Fibroblast of pulmonary artery (primary cell): ENCODE results near the gene IER3.
"Not testable (repeated sequence)": the region's sequence is repeated elsewhere in the genome, so short reads cannot be mapped to it uniquely, and the experiment has no call there.

Source experiments
- DNase-seq: peaks from one replicate; pipeline ENCODE4 v3.0.0-alpha.2; 2010; ENCODE audit warnings: low read depth
- H3K4me3 ChIP-seq: replicated peaks from 2 replicates; pipeline ENCODE4 v1.5.1; 2011; ENCODE audit warnings: low read depth, mild to moderate bottlenecking, control low read depth, low read length, moderate library complexity
- CTCF ChIP-seq: IDR thresholded peaks from 2 replicates; pipeline ENCODE4 v1.5.1; 2011; ENCODE audit warnings: mild to moderate bottlenecking, control low read depth, low read length, inconsistent platforms; ENCODE audit errors: missing control alignments

The IER3 gene

GRCh38 chr6:30763618-30764489 is 19.5 kb upstream of the IER3 start:
- H3K4me3 ChIP-seq, result no peak overlapping the region
- TF ChIP-seq CTCF, result peak; percentile 24
- DNase-seq, result peak; percentile 64

GRCh38 chr6:30763155-30763617 is 18.8 kb upstream of the IER3 start:
- H3K4me3 ChIP-seq, result no peak overlapping the region
- no peak for DNase-seq
- no peak for TF ChIP-seq CTCF

- no peak overlapping the region for H3K4me3 ChIP-seq
- DNase-seq, result no peak
- no peak for TF ChIP-seq CTCF
These were observed 17.6 kb upstream of the IER3 start for GRCh38 chr6:30761791-30762429.

GRCh38 chr6:30760549-30760948 is 16.2 kb upstream of the IER3 start:
- no peak for DNase-seq
- no peak overlapping the region for H3K4me3 ChIP-seq
- TF ChIP-seq CTCF, result no peak

GRCh38 chr6:30759575-30760239 is 15.4 kb upstream of the IER3 start:
- no peak for TF ChIP-seq CTCF
- no peak overlapping the region for H3K4me3 ChIP-seq
- DNase-seq, result peak; percentile 94

GRCh38 chr6:30757261-30757904 is 13.0 kb upstream of the IER3 start:
- no peak for TF ChIP-seq CTCF
- no peak for DNase-seq
- H3K4me3 ChIP-seq, result no peak overlapping the region

GRCh38 chr6:30756405-30757003 is 12.2 kb upstream of the IER3 start:
- DNase-seq, H3K4me3 ChIP-seq: not testable (repeated sequence)
